Measurements from ENCODE around the gene COL4A4.

COL4A4 gene

GRCh38 chr2:227029426-227030105, 134.4 kb downstream of the COL4A4 start:
- no peak for DNase-seq

DNA sequence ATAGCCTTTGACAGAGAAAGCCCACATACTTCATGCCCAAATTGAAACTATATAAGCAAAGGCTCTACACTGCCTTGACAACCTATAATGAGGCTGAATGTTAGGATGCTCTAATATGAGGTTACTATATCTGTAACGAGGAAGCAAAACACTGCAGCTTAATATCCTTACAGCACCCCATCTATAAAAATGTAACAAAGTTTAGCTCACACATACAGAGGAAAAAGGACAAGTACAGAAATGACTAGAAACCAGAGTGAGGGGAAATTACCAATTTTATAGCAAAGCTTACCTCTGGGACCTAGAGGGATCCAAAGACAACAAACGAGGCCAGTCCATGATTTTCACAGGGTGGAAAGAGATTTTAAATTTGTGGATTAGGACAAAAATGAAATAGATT, 138.5 kb downstream of the COL4A4 start:
- DNase-seq, result no peak

DNA sequence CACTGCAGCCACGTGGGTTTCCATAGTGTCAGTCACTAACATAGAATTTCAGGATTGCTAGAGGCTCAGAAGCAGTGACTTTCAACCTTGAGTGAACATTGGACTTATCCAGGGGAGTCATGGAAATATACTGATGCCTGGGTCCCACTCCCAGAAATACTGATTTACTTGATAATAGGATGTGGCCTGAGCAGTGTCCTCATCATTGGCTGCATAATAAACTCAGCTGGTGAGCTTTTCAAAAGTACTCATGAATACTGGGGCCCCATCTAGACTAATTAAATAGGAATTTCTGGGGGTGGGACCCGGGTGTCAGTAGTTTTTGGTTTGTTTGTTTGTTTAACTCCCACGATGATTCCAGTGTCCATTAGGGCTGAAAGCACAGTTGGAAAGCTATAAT, 141.4 kb downstream of the COL4A4 start:
- no peak for DNase-seq

DNA sequence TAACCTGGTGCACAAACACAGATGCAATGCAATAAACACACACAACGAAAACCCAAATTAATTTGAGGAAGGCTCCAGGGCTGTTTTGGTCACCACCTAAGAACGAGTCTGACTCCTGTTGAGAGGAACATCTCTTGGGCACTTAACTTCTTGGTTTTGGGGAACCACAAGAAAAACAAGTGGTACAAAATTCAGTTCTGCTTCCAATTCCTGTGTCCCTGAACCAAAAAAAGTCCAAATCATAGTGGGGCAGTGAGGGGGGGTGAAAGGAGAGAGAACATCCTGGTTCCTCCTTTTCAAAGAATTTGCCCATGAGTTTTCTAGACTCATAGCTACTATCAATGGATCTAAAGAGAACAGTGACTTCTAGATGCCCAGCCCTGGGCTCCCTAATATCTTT, 143.6 kb downstream of the COL4A4 start:
- DNase-seq, result no peak

DNA sequence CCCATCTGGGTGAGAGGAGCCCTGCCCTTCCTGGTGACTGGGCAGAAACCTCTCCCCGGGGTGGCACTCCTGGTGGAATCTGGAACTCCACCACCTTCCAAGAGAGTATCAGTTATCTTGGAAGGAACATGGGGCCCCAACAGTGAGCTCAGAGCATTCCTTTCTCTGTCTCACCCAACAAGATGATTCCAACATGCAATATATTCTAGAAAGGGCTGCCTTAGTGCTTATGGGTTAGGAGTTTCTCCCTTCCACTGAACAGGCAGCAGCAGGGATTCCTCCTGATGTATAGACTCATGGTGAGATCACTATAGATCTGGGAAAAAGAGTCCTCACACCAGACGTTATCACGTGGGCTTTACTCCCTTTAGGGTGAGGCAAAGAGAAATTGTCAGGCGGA, 147.1 kb downstream of the COL4A4 start:
- DNase-seq, result no peak

- DNase-seq, result no peak
Observed at GRCh38 chr2:227013881-227014280, 150.1 kb downstream of the COL4A4 start.

DNA sequence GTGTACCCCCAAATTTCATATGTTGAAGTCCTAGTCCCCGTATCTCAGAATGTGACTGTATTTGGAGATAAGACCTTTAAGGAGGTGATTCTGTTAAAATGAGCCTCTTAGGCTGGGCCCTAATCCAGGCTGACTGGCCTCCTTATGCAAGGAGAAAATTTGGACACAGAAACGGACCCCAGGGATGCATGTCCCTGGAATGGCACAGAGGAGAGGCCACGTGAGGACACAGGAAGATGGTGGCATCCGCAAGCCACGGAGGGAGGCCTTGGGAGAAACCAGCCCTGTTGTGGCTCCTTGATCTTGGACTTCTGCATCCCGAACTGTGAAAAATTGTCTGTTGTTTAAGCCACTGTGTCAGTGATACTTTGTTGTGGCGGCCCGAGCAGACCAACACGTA, 150.7 kb downstream of the COL4A4 start:
- no peak for DNase-seq

GRCh38 chr2:227010433-227010832, 153.6 kb downstream of the COL4A4 start:
- DNase-seq, result no peak

DNA sequence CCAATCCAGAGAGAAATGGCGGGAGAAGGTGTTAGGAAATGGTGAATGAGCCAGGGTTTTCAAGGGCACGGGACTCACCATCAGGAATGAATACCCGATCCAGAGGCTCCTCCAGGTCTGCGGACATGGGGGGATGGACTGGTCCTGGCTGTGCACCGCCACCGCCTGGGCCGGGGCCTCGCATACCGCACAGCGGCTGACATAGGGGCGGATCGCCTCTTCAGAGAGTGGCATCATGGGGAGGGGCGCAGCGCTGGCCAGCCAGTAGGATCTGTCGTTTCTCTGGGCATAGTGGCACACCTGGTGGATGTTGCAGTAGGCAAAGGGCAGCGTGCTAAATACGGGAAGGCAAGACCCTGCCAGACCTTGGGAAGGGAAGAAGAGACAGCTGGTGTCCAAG, 156.1 kb downstream of the COL4A4 start:
- DNase-seq, result no peak

GRCh38 chr2:227007148-227007547, 156.9 kb downstream of the COL4A4 start:
- DNase-seq, result no peak

DNA sequence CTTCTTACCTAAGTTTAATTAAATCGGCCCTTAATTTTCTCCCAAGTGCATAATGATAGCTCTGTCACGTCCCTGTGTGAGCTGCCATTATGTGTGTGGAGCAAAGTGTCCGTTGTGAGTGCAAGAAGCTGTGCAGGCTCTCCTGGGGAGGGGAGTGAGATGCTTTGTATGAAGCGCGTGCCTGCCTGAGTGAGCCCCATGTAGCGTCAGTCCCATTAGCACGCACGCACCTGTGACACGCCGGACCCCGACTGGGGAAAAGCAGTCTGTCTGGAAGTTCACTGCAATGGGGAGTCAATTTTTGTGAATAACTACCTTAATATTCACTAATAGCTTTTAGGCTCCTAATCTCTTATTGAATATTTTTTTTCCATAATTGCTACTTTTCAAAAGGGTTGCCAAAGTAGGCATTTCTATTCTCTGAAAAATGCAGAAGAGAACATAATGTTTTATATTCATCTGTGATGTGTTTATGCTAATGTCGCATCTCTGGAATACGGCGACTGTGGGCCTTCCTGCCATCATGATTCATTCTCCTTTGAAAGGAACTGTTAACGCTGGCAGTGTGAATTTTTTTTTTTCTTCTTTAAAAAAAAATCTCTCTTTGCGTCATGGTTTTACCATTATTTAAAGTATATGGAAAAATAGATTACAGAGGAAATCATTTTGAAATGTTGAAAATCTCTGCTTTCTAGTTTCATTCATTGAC, 157.7 kb downstream of the COL4A4 start:
- no peak for DNase-seq

DNA sequence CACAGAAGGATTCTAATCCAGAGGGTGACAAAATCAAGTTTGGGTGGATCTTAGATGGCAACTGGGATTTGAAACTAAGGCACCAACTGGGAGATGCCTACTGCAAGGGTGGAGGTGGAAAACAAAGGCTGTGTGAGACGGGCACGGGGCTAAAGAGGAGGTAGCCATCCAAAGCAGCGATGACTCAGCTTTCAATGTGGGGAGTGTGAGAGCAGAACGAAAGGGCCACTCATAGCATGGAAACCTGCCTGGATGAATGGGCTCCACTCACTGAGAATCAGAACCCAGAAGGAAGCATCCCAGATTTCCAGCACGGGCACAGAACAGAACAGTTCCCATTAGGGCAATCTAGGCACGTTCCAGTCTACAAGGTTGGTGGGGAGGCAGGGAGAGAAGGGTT, 159.5 kb downstream of the COL4A4 start:
- DNase-seq, result no peak

- DNase-seq, result peak; percentile 11
Observed at GRCh38 chr2:227000123-227000522, 163.9 kb downstream of the COL4A4 start.

GRCh38 chr2:226999661-227000060, 164.3 kb downstream of the COL4A4 start:
- DNase-seq, result no peak

DNA sequence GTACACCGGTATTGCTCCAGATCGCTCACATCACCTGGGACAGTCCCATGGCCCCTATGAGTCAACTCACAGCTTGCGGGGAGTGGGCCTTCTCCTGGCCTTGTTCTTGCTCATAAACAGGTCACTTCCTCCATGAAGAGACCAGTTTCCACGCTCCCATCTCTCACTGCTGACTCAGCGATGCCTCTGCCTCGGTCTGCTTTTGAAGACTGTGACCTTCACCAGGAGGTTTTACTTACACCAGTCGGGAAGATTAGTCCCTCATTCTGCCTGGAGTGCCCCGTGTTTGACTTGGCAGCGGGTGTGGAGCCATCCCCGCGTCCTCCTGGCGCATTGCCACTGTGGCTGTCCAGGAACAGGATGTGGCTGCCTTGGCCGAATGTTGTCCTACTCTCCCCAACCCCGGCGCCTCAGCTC, 168.4 kb downstream of the COL4A4 start:
- no peak for DNase-seq

- DNase-seq, result no peak
Observed at GRCh38 chr2:226994775-226995174, 169.2 kb downstream of the COL4A4 start.

GRCh38 chr2:226993171-226993570, 170.8 kb downstream of the COL4A4 start:
- no peak for DNase-seq

DNA sequence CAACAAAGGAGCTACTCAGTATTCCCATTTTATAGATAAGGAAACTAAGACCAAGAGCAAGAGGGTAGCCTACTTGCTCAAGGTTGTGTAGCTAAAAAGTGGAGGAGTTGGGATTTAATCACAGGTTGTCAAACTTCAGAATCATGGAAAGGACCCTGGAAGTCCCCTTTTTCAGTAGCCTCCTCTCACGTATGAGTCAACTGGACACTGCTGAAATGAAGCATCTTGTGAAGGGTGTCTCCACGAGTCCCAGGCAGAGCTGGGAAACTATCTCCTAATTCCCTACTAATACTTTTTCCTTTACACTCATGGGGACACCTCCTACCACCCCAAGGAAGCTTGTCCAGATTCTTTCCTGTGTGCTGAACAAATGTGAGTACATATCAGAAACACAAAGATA, 172.3 kb downstream of the COL4A4 start:
- DNase-seq, result no peak

DNA sequence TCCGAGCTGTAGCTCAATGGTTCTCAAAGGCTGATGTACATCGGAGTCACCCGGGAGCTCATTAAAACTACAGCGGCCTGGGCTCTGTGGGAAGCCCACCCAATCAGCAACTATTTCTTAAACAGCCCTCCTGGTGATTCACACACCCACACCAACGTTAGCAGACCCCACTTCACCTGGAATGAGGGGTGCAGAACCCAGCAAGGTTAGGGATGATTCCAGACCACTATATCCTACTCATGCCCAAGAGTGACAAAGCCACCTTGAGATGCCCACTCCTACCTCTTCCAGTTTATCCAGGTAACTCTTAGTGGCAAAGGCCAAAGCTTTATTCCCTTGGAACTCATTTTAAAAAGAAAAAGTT, 178.4 kb downstream of the COL4A4 start:
- no peak for DNase-seq

- DNase-seq, result peak; percentile 25
Observed at GRCh38 chr2:226984750-226985582, 179.0 kb downstream of the COL4A4 start.

DNA sequence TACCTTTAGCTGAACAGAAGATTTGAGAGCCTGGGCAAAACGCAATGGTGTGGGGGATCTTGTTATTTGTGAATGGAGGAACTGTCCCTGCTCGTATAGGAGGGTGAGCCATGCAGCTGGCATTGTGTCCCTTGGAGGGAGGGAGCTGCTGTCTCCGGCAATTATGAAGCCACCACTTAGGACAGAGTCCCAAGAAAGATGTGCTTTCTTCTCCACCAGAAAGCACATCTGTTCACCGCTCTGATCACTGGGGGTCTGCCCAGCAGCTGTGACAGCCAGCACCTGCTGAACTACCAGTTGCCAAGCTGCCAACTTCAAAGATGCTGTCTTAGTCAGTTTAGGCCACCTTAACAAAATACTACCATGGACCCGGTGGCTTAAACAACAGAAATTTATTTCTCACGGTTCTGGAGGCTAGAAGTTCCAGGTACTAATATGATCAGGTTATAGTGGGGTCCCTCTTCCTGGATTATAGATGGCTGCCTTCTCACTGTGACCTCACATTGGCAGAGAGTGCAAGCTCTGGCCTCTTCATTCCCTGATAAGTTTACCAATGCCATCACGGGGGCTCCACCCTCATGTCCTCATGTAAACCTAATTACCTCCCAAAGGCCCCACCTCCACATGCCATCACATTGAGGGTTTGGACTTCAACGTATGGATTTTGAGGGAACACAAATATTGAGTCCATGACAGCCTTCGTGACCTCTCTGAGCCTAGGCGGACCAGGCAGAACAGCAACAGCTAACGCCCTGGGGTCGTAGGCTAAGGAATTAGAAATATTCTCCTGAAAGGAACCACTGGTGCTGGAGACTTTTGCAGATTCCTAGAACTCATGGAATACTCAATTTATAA, 179.9 kb downstream of the COL4A4 start:
- no peak for DNase-seq

DNA sequence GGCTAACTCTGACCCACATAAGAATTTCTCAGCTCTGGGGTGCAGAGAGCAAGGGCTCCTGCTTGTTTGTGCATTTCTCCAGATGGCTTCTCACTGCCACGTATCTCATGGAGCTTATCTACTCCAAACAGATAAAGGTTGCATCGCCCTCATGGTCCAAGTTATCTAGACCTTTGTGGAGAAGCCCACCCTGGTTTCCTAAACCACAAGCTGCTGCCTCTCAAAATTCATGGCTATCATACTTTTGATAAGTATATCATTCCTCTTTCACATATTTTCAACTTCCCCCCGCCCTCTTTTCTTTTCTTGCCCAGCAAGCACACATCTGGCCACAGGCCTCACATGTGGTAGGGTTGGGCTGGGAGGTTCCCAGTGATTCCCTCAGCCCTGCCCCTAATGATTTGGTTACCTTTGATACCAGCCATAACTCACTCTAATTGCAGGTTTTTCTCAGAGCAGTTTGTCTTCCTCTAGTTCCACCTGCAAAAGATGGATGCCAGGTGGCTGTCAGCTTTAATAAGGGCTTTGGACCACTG, 182.1 kb downstream of the COL4A4 start:
- no peak for DNase-seq

GRCh38 chr2:226979004-226979403, 185.0 kb downstream of the COL4A4 start:
- no peak for DNase-seq
